Measurements from ENCODE around the gene ZNF865.

Gene ZNF865

DNA sequence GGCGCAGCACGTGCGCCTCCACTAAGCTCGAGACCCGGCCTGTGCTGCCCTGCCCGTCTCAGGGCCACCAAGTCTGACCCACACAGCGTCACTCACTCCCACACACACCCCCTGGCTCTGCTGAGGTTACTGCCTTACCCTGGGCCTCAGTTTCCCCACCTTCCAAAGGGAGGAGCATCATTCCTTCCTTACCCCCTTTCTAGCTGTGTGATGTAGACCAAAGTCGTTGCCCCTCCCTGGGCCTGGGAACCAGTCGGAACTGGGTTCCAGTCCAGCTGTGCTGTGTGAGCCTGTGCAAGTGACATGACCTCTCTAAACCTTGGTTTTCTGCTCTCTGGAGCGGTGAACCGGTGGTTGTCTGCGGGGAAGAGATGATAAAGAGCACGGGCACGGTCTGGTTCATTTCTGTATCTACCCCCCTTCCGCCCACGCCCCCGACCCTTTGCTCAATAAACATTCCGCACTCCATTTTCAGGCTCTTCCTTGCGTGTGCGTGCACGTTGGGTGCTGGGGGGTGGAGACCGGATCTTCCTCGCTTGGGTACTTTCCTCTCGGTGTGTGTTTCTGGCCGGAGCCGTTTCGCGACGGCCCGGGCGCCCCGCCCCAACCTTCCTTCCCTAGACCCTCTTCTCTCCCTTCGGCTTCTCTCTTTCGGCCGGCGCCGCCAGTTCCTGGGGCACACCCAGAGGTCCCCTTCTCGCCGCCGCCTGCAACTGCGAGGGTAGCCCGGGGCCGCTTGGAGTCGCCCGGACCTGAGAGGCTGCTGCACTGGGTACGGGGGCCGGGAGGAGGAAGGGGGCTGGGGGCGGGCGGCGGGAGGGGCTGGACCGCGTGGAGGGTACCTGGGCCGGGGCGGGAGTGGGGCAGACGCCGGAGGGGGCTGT lies 37.8 kb downstream of the ZNF865 start, which contains the start of gene ZNF581:
ZNF581 (plus strand) TSS at position 647 of the 884 bp plus-strand sequence. CDS start 923 bp downstream, outside the sequence.
- in situ Hi-C loops (cut with MboI; ENCODE audit: low sequenced_read_pairs): no loop called here

DNA sequence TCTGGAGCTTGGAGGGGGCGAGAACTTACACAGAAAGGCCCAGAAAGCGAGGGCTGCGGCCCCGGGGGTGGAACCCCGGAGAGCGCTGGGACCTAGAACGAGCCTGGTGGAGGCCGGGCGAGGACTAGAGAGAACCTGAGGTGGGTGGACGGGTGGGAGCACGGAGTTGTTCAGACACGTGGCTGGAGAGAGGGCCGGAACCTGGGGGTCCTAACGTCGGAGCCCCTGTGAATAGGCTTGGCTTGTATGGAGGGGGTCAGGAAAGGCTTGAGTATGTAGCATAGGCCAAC lies 38.4 kb downstream of the ZNF865 start:
- in situ Hi-C loops (cut with MboI; ENCODE audit: low sequenced_read_pairs): no loop called here

DNA sequence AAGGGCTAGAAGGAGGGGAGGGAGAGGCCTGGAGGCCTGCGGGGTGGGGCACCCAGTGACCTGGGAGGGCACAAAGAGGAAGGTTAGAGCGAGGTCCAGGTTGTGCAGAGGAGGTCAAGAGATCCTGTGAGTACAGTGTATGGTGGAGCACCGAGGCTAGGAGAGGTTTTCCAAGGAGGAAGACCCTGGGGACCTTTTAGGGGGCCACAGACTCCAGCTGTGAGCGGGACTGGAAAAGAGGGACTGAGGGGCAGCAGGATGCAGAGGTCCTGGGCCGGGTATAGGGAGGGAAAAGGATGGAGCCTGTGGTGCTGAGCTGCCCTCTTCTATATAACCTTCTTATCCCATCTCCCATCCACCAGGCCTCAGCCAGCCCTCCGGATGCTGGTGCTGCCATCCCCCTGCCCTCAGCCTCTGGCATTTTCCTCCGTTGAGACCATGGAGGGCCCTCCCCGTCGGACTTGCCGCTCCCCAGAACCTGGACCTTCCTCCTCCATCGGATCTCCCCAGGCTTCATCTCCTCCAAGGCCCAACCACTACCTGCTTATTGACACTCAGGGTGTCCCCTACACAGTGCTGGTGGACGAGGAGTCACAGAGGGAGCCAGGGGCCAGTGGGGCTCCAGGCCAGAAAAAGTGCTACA lies 38.9 kb downstream of the ZNF865 start:
- in situ Hi-C loops (cut with MboI; ENCODE audit: low sequenced_read_pairs): no loop called here

DNA sequence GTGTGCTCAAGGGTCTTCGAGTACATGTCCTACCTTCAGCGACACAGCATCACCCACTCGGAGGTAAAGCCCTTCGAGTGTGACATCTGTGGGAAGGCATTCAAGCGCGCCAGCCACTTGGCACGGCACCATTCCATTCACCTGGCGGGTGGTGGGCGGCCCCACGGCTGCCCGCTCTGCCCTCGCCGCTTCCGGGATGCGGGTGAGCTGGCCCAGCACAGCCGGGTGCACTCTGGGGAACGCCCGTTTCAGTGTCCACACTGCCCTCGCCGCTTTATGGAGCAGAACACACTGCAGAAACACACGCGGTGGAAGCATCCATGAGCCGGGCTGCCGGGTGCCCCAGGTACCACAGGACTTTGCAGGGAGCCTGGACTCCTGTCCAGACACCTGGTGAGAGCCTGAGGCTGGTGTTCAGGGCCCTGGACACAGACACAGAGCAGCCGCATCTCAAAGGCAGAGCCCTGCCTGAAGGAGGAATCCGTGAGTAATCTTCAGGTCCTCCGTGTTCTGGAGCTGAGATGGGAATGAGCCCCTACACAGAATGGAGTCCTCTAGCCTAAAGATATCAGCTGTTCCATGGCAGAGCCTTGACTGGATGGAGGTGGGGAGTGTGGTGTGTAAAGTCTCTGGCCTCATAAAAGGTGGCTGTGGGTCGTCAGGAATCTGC lies 39.5 kb downstream of the ZNF865 start:
- in situ Hi-C loops (cut with MboI; ENCODE audit: low sequenced_read_pairs): no loop called here

DNA sequence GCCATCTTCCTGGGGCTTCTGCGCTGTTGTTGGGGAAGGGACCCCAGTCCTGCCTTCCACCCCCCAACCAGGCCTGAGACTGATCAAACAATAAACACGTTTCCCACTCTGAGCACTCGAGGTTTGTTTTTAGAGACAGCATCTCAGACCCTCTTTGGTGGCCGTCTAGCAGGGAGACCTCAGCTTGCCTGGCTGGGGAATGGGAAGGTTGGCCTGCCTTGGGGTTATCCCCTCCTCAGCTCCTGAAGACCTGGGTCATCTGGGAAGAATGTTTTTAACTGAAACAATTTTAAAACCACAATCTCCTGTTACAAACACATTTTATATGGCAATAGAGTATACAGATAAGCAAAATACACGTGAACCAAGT lies 40.0 kb downstream of the ZNF865 start:
- in situ Hi-C loops (cut with MboI; ENCODE audit: low sequenced_read_pairs): no loop called here

DNA sequence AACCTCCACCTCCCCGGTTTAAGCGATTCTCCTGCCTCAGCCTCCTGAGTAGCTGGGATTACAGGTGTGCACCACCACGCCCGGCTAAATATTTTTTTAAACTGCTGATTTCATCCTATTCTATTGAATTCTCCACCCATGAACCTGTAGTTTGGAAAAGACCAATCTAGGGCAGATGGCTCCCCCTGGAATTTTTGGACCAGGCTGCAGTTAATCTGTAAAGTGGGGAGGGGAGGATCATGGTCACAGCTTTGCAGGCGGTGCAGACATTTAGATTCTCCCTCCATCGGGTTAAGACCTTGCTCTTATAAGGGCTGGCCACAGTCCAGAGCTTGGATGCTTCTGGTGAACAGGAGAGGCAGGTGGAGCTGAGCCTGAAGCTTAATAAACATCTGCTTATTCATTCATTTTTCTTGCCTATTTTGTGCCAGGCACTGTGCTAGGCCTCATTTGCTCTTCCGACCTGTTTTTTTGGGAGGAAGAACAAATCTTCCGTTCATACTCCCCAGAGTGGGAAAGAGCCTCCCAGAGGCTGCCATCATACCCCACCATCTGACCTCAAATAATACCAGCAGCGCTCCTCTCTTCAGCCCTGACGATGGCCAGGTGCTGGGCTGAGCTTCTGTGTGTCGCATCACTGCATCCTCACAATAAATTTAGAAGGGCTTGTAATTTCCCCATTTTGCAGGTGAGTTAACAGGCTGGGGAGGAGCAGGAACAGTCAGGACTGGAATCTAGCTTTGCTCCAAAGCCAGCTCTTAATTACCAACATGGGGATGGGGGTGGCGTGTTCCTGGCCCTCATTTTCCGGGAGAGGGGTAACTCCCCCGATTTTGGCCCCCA lies 41.7 kb downstream of the ZNF865 start:
- in situ Hi-C loops (cut with MboI; ENCODE audit: low sequenced_read_pairs): no loop called here

DNA sequence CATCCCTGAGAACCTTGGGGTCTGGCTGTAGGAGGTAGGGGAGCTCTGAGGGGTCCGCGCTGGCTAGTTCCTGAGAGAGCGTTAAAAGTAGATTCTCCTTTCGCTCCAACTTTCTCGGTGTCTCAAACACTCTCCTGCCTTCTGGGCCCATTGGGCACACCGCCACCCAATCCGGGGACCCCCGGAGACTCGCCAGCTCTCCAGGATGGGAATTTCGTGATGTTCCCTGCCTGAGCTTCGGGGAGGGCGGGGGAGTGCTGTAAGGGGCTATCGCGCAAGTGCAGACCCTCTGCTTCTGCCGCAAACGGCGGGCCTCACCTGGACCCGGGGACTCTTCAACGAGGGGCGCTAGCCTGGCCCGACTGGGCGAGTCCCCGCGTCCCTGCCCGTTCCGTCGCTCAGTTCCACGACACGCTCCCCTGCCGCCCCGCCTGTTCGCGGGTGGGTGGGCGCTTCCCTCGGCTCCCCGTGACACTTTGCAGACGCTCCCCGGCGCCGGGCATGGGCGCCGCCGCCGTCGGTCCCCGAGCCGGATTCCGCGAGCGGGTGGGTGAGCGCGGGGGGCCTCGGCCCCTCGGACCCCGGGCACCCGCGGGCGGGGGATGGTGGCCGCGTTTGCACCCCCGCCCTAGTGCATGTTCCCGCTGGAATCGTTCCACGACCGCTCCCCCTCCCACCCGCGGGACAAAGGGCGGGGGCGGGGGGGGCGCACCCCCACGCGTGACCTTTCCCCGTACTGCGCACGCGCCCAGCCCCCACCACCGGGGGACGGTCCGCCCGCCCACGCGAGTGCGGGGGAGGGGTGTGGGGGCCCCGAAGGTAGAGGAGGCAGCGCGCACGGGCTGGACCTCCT lies 42.5 kb downstream of the ZNF865 start, which contains the start of gene CCDC106:
CCDC106 (plus strand) TSS at position 481 of the 853 bp plus-strand sequence. CDS start 835 bp downstream, outside the sequence.
- in situ Hi-C loops (cut with MboI; ENCODE audit: low sequenced_read_pairs): no loop called here

DNA sequence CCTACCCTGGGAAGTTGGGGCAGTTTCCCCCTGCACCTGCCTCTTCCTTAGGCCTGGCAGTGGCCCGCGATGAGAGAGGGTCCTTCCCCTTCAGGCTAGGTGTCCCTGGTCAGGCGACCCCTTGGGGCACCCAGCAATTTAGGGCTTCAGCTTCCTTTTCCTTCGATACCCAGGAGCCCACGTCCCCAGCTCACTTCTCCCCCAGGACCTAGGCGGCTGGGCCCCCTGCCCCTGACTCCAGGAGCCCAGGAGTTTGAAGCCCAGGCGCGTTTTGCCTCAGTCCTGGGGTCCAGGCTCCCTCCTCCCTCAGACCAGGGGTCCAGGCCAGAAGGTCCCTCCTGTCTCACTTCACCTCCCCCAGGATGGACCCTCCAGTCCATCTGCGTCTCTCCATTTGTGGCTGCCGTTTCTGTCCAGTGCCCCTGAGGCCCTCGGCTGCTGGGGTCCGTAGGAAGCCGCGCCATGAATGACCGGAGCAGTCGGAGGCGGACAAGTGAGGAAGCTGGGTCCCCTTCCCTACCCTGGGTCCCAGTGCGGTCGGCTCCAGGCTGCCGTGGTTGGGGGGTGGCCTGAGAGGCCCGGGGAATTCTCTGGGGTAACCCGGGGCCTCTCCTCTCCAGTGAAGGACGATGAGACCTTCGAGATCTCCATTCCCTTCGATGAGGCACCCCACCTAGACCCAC lies 43.3 kb downstream of the ZNF865 start:
- in situ Hi-C loops (cut with MboI; ENCODE audit: low sequenced_read_pairs): no loop called here

DNA sequence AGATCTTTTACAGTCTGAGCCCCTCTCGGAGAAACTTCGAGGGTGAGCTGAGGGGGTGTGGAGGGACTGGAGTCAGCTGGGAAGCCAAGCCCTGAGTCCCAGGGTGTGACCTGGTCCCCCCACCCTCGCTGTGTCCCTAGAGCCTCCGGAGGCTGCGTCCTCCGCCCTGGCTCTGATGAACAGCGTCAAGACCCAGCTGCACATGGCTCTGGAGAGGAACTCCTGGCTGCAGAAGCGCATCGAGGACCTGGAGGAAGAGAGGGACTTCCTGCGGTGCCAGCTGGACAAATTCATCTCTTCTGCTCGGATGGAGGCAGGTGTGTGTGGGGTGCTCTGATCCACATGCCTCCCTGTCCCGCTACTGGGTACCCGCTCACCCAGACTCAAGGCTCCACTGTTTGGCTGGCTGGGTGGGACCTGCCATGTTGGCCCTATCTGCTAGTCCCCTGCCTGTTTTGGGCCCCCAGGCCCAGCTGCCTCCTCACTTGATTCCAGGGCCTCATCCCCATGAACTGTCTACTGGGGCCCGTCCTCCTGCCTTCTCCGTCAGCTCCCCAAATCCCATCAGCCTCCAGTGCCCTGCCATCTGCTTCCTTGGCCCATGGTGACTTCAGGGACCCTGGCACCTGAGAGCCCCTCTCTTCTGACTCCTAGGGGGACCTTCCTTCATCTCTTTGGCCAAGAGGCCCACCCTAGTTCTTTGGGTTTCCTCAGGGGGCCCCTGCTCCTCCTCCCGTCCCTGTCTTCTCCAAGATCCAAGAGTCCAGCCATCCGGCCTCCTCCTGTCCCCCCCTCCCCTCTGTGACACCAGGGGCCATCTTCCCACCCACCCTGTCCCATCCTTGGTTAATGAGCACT lies 44.0 kb downstream of the ZNF865 start:
- in situ Hi-C loops (cut with MboI; ENCODE audit: low sequenced_read_pairs): no loop called here

DNA sequence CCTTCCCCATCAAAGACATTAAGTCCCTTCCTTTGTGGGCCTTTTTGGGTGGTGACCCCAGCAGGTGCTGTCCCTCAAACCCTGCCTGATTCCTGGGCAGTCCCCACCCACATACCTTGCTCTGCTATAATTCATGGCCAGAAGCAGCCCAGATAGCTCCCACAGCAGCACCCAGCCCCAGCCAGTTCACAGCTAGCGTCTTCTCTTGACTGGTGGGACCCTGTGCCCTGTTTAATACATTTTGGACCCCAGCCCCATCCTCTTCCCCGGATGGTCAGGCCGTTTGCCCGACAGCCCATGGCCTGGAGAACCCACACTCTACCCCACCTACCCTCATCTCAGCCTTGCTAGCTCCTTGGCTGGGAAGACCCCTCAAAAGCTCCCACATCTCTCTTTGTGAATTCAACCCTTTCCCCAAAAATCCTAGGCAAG lies 44.7 kb downstream of the ZNF865 start:
- in situ Hi-C loops (cut with MboI; ENCODE audit: low sequenced_read_pairs): no loop called here

DNA sequence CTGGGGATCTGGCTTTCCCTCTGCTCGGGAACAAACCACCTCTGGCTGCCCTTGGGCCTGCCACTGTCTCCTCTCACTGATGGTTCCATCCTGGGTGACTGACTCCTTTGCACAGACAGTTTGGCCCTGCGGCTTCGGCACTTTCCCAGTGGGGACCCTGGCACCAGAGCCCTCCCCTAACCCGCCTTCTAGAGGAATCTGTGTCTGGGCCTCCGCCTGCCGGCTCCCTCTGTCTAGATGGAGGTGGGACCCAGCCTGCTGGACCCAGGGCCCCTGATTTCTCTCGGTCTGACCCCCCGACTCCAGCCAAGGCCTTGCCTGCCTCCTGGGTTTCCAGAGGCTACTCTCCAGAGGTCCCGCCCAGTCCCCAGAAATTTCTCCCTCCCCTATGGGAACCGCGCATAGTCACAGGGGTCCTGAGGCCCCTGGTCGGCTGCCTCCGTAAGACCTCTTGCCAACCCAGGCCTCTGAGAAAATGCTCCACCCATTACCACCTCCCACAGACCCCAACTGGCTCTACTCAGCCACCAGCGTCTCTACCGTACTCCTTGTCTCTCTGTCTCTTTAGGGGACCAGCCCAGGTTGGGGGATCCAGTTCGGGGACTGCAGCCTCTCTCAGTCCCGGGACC lies 45.3 kb downstream of the ZNF865 start:
- in situ Hi-C loops (cut with MboI; ENCODE audit: low sequenced_read_pairs): no loop called here

DNA sequence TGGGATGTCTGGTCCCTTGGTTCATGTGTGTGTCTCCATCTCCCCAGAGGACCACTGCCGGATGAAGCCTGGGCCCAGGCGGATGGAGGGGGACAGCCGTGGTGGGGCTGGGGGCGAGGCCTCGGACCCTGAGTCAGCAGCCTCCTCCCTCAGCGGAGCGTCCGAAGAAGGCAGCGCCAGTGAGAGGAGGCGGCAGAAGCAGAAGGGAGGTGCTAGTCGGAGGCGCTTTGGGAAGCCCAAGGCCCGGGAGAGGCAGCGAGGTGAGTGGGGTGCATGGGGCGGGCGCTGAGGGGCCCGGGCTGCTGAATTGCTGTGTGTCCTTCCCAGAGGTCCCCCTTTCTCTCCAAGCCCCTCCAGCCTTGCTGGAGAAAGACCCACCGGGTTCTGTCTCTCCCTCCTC lies 45.8 kb downstream of the ZNF865 start:
- in situ Hi-C loops (cut with MboI; ENCODE audit: low sequenced_read_pairs): no loop called here

DNA sequence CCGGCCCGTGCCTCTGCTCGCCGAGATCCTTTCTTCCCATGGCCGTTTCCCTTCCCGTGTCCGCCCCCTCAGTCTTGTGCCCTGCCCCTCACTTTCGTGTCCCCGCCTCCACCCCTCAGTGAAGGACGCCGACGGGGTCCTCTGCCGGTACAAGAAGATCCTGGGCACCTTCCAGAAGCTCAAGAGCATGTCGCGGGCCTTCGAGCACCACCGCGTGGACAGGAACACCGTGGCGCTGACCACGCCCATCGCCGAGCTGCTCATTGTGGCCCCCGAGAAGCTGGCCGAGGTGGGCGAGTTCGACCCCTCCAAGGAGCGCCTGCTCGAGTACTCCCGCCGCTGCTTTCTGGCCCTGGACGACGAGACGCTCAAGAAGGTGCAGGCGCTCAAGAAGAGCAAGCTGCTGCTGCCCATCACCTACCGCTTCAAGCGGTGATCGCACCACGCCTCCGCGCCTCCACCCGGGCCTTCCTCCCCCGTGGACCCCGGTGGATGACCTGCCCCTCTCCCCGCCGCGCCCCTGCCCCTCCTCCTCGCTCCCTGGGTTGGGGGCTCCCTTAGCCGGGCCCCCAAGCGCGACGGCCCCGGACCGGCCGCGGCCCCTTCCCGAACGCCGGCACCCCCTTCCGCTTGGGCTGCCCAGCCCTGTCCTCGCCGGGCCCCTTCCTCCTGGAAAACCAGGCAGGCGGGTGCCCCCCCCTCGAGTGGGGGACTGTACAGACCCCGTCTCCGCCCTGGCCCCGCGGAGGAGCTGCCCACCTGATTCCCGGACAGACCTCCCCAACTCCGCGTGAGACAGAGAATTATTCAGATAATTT lies 47.1 kb downstream of the ZNF865 start:
- in situ Hi-C loops (cut with MboI; ENCODE audit: low sequenced_read_pairs): no loop called here

DNA sequence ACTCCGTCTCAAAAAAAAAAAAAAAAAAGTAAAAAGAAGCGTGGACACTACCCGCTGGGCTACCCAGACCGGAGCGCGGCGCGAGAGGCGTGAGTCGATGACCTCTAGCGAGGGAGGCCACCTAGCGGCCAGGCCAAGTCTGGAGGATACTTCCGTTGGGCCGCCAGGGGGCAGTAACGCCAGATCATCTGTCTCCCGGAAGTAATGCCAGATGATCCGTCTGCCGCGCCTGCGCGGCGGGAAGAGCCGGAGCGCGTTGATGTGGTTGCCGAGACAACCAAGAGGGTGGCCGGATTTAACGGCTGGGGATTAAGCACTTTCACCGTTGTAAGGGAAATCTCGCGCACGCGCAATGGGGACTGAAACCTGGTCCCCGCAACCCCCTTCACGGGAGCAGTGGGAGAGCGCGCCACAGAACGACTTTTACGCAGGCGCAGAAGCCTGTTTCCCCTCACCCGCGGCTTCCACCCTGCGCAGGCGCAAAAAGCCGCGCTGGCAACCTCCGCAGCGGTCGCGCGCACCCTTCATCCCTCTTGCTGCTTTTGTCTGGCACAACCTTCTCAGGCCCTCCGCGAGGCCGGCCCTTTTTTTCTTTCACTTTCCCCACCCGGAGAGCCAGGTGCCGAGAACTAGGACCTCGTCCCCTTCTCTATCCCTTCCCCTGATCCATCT lies 48.3 kb downstream of the ZNF865 start:
- in situ Hi-C loops (cut with MboI; ENCODE audit: low sequenced_read_pairs): no loop called here

DNA sequence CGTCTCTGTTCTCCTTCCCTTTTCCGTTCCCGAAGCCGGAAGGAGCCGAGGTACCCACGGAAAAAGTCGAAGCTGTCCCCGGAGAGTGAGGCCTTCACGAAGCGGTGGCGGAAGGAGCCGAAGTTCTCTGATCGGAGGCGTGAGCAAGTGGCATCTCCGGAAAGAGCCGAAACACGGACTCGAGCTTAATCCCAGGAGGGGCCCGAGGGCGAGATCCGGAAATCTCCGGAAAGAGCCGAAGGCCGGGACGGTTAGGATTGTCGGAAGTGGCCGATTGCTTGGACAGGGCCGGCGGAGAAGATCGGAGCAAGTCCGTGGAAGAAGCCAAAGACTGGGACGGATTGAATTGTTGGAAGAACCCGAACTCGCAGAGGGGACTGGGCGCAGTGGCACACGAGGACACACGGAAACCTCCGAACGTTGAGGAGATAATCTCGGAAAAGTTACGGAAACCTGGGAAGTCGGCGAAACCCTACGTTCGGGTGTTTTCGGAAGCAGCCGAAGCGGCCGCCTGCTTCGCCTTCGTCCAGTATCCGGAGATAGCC lies 48.9 kb downstream of the ZNF865 start:
- in situ Hi-C loops (cut with MboI; ENCODE audit: low sequenced_read_pairs): no loop called here

DNA sequence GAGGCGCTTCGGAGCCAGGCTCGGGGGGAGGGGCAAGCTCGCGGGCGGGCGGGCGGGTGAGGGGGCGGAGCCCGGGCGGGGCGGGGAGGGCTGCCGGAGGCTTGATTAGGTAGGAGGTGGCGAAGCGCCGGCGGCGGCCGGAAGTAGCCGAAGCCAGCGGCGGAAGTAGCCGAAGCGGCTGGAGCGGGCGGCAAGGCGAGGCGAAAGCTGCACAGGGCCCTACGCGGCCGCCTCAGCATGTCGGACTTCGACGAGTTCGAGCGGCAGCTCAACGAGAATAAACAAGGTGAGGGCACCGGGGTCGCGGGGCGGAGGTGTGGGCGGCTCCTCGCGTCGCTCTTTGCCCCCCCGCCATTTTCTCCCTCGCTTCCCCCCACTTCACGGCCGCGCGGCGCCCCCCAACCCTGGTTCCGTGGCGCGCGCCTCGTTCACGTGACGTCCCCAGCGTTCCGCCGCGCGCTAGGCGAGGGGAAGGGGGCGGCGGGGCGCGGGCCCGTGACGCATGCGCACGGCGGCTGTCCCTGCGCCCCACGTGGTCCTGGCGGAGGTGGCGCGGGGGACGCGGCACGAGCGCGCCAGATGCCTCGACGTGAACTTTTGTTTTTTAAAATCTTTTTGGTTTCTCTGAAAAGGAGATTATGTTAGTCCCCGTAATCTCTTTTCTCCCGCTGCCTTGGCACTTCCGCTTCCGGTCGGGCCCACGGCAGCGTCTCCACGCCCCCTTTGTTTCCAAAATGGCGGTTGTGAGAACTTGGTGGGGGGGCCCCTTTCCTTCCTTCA lies 49.6 kb downstream of the ZNF865 start, which contains the start of gene U2AF2:
U2AF2 (plus strand) TSS at position 168 of the 780 bp plus-strand sequence; CDS start at position 238, 70 bp downstream.
- in situ Hi-C loops (cut with MboI; ENCODE audit: low sequenced_read_pairs): no loop called here

All from HL-60/S4 (cell line).